ENCODE measurements around the gene WDR18. TPM values are rescaled to one million over a fixed set of nuclear protein-coding genes. Genes with fewer than 3 reads are reported as not detected.
"Not testable (repeated sequence)": the region's sequence is repeated elsewhere in the genome, so short reads cannot be mapped to it uniquely, and the experiment has no call there.

The WDR18 gene
- total RNA-seq, 4 donors from 2014 or later, result 9.9 to 30.3 (median 28.4) TPM

DNA sequence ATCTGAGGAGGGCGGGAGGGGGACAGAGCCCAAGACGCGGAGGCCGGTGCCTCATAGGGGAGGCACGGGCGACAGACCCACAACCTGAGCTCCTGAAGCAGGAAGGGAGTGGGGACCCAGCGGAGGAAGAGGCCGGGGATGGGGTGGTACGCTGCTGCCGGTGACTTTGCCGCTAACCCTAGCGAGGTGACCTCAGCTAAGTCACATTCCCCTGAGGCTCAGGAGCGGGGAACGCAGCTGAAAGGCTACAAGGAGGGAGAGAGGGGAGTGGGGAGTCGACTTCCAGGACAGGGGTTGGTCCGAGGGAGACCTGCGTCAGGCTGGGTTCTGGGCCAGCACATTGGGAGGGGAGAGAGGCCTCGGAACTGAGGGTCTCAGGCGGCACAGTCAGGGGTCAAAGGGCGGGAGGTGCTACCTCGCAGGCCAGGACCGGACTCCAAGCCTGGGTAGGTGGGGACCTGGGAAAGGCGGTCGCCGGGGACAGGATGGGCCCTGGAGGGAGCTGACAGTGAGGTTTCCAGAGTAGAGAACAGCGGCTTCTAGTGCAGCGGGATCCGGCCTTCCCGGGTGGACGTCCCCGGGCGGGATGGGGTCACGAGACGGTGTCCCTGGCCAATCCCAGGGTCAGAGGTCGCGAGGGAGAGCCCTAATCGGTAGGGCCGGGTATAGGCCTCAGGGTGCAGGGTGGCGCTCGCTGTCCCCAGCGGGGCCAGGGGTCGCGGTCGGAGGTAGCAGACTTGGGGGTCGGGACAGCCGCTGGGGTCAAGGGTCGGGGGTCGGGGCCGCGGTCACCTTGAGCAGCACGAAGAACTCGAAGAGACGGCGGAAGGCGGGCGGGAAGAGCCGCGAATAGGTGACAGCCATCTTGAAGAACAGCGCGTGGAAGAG lies 36.1 kb downstream of the WDR18 start:
- intact Hi-C loops (cut with DNase I), result loop anchor here (5.0 kb wide), 1 partner anchor 82 kb away; the partner anchor contains the start of gene GPX4
- Histone ChIP-seq H3K9me3 (no peaks in the 10 kb centered on the region), H3K36me3 (peaks cover 0 to 2% (median 0%) of the 10 kb centered on the region in 4 donors), H3K4me1 (peaks cover 64 to 77% (median 72%) of the 10 kb centered on the region in 4 donors), H3K27ac (replicated peaks in 1 of 4) (peak overlapping the region; percentile 95 to 97 (median 97)), H3K4me3 (peak overlapping the region; percentile 84 to 96 (median 89)), H3K27me3 (no peaks in the 10 kb centered on the region)
- 1% methylated on average over 37 of the region's 60 CpGs for WGBS
- TF ChIP-seq EP300 (IDR thresholded peaks at IDR 0.05) (no peak), POLR2AphosphoS5 (IDR thresholded peaks at IDR 0.05) (no peak), POLR2A (IDR thresholded peaks at IDR 0.05; ENCODE audit: low read depth) (no peak)
- no peak for DNase-seq (ENCODE audit: extremely low spot score)

DNA sequence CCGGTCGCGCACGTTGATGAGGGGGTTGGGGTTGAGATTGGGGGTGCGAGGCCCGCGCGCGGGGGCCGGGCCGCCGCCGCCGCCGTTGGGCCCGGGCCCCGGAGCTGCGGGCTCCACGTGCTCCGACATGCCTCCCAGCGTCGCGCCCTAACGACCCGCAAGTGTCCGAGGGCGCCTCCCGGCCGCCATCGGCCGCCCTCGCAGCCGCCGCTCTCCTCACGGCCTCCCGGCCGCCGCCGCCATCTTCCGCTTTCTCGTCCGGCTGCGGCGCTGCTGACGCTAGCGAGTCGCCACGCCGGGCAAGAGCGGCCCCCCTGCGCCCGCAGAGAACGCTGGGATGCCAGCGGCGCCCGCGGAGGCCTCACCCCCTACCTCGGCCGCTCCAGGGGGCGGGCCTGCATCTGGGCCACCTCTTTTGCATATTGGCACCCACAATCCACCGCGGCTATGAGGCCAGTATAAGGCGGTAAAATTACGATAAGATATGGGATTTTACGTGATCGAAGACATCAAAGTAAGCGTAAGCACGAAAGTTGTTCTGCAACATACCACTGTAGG lies 36.8 kb downstream of the WDR18 start, which contains the start of gene TMEM259:
Gene TMEM259, minus strand, starts transcription at position 256 of the 558 bp plus-strand sequence. Its CDS starts 127 bp downstream, at position 129.
- intact Hi-C loops (cut with DNase I), result loop anchor here (5.0 kb wide), 1 partner anchor 81 kb away; the partner anchor contains the start of gene GPX4
- Histone ChIP-seq H3K27ac (replicated peaks in 1 of 4) (peak within 1 kb of the TSS; percentile 95 to 97 (median 97)), H3K36me3 (peaks cover 0 to 2% (median 0%) of the 10 kb centered on the region in 4 donors), H3K4me3 (peak within 1 kb of the TSS; percentile 84 to 96 (median 89)), H3K4me1 (peaks cover 59 to 77% (median 71%) of the 10 kb centered on the region in 4 donors), H3K27me3 (no peaks in the 10 kb centered on the region), H3K9me3 (no peaks in the 10 kb centered on the region)
- 2% methylated on average over 25 of the region's 68 CpGs for WGBS
- TF ChIP-seq POLR2AphosphoS5 (IDR thresholded peaks at IDR 0.05), result peak in 1 of 2 donors; percentile 97
- no peak for TF ChIP-seq EP300 (IDR thresholded peaks at IDR 0.05)
- peak; percentile 98 for DNase-seq (ENCODE audit: extremely low spot score)

DNA sequence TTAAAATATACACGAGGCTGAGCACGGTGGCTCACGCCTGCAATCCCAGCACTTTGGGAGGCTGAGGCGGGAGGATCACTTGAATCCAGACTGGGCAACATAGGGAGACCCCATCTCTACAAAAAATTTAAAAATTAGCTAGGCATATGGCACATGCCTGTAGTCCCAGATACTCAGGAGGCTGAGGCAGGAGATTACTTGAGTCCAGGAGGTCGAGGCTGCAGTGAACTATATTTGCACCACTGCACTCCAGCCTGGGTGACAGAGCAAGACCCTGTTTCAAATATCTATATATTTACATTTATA lies 39.7 kb downstream of the WDR18 start:
- not testable (repeated sequence) for H3K4me3 ChIP-seq; DNase-seq (ENCODE audit: extremely low spot score); H3K27me3 ChIP-seq; H3K9me3 ChIP-seq; H3K36me3 ChIP-seq
- intact Hi-C loops (cut with DNase I), result loop anchor here (5.0 kb wide), 1 partner anchor 78 kb away; the partner anchor contains the start of gene GPX4
- peak overlapping the region; percentile 53 to 97 (median 96) for H3K27ac ChIP-seq (replicated peaks in 1 of 4)
- H3K4me1 ChIP-seq, result peaks cover 40 to 75% (median 69%) of the 10 kb centered on the region in 4 donors
- WGBS, result 80% methylated on average over 5 of the region's 5 CpGs

DNA sequence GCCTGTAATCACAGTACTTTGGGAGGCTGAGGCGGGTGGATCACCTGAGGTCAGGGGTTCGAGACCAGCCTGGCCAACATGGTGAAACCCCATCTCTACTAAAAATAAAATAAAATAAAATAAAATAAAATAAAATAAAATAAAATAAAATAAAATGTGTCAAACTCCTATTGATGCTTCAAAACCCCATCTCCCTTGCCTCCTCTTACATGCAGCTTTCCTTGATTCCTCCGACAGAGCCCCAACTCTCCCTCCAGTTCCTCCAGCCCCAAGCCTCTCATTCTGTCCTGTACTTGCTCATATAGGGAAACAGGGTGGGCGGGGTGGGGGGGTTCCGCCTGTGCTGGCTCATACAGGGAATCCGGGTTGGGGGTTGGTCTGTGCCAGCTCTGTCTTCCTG lies 40.9 kb downstream of the WDR18 start:
- WGBS, result 86% methylated on average over 6 of the region's 6 CpGs
- DNase-seq (ENCODE audit: extremely low spot score); H3K27me3 ChIP-seq; H3K4me3 ChIP-seq; H3K36me3 ChIP-seq; intact Hi-C loops (cut with DNase I); H3K9me3 ChIP-seq: not testable (repeated sequence)
- peak overlapping the region; percentile 96 to 100 (median 98) for H3K27ac ChIP-seq (replicated peaks in 1 of 4)
- peaks cover 35 to 73% (median 69%) of the 10 kb centered on the region in 4 donors for H3K4me1 ChIP-seq

DNA sequence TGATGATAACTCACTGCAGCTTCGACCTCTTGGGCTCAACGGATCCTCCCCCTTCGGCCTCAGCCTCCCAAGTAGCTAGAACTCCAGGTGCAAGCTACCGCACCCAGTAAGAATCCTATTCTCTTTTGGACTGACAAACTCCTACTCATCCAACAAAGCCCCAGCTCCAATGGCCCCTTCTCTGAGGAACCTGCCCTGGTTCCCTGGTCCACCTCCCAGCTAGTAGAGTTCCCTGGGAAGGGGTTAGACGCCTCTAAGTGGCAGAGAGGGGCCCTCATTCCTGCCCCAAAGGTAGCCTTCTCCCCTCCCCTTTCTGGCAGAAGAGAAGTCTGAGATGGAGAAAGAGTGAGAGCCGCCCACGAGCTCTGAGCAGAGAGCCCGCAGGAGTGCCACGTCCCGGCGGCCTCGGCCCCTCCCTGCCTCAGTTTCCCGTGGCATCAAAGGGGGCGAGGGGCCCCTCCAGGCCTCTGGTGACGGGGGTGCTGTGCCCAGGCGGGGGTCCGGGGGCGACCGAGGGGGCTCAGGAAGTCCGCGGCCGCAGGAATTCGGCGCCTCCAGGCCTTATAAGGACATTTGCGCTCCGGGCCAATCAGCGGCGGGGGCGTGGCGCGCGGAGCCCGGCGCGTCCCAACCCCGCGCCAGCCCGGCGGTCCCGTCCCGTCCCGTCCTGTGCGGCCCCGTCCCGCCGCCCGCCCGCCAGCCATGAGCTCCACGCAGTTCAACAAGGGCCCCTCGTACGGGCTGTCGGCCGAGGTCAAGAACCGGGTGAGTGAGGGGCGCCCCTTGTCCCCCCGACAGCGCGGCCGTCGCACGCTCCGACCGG lies 42.0 kb downstream of the WDR18 start, which contains the start of gene CNN2:
Gene CNN2, plus strand, starts transcription at position 649 of the 823 bp plus-strand sequence. Its CDS starts 54 bp downstream, at position 703.
- 24% methylated on average over 11 of the region's 63 CpGs for WGBS
- Histone ChIP-seq H3K9me3 (no peaks in the 10 kb centered on the region), H3K27ac (replicated peaks in 1 of 4) (peak within 1 kb of the TSS; percentile 96 to 100 (median 98)), H3K4me1 (peaks cover 38 to 78% (median 76%) of the 10 kb centered on the region in 4 donors), H3K4me3 (peak within 1 kb of the TSS; percentile 68 to 96 (median 86)), H3K36me3 (peaks cover 0 to 10% (median 4%) of the 10 kb centered on the region in 4 donors), H3K27me3 (peaks cover 0 to 8% (median 0%) of the 10 kb centered on the region in 4 donors)
- no peak for DNase-seq (ENCODE audit: extremely low spot score)
- TF ChIP-seq EP300 (IDR thresholded peaks at IDR 0.05), result no peak
- TF ChIP-seq POLR2A (IDR thresholded peaks at IDR 0.05; ENCODE audit: low read depth), result peak; percentile 69
- peak; percentile 86 to 98 for TF ChIP-seq POLR2AphosphoS5 (IDR thresholded peaks at IDR 0.05)
- intact Hi-C loops (cut with DNase I), result no loop called here

DNA sequence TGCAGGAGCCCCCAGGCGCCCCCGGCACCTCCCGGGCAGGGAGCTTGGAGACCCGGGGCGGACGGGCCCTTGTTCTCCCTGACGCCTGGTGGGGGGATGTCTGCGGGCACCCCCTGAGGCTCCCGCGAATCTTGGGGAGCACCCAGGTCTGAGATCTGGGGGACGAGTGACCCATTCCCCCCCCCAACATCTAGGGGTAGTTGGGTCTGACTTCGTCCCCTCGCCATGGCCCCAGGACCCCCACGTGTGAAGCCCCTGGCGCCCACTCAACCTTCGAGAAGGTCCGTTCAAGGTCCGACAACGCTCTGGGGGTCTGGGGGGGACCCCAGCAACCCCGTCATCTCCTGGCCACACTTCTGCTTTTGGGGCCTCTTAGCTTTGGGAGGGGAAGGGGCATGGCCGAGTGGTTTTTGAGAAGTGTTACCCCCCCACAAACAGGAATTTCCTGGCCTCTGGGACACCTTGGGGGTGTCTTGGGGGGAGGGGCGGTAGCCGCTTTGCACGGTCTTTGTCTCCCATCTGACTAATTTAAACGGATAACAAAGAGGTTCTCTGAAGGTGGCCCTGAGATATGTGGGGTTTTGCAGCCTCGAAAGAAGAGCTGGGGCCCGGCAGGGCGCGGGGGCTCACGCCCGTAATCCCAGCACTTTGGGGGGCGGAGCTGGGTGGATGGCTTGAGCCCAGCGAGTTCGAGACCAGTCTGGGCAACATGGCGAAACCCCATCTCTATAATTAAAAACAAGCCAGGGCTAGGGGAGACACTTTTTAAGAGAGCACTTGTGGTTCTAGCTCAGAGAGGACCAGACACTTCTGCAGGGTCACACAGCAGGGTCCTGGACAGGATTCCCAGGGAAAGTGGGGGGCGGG lies 42.9 kb downstream of the WDR18 start:
- H3K27ac ChIP-seq (replicated peaks in 1 of 4), result peak overlapping the region; percentile 96 to 100 (median 98)
- 4% methylated on average over 16 of the region's 36 CpGs for WGBS
- peaks cover 34 to 73% (median 69%) of the 10 kb centered on the region in 4 donors for H3K4me1 ChIP-seq
- intact Hi-C loops (cut with DNase I), result no loop called here
- peaks cover 0 to 8% (median 0%) of the 10 kb centered on the region in 4 donors for H3K27me3 ChIP-seq
- no peak for DNase-seq (ENCODE audit: extremely low spot score)
- TF ChIP-seq, protein P1, sequence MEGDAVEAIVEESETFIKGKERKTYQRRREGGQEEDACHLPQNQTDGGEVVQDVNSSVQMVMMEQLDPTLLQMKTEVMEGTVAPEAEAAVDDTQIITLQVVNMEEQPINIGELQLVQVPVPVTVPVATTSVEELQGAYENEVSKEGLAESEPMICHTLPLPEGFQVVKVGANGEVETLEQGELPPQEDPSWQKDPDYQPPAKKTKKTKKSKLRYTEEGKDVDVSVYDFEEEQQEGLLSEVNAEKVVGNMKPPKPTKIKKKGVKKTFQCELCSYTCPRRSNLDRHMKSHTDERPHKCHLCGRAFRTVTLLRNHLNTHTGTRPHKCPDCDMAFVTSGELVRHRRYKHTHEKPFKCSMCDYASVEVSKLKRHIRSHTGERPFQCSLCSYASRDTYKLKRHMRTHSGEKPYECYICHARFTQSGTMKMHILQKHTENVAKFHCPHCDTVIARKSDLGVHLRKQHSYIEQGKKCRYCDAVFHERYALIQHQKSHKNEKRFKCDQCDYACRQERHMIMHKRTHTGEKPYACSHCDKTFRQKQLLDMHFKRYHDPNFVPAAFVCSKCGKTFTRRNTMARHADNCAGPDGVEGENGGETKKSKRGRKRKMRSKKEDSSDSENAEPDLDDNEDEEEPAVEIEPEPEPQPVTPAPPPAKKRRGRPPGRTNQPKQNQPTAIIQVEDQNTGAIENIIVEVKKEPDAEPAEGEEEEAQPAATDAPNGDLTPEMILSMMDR (IDR thresholded peaks at IDR 0.05), result no peak
- TF ChIP-seq EP300 (IDR thresholded peaks at IDR 0.05), result no peak
- TF ChIP-seq POLR2A (IDR thresholded peaks at IDR 0.05; ENCODE audit: low read depth), result no peak
- no peak for TF ChIP-seq POLR2AphosphoS5 (IDR thresholded peaks at IDR 0.05)
- no peaks in the 10 kb centered on the region for H3K9me3 ChIP-seq
- peak overlapping the region; percentile 68 to 96 (median 86) for H3K4me3 ChIP-seq
- peaks cover 6 to 16% (median 10%) of the 10 kb centered on the region in 4 donors for H3K36me3 ChIP-seq

All from esophagus muscularis mucosa (tissue), 4 donors.